H1 (cell line): ENCODE results near the gene TRDMT1. TPM values are rescaled to one million over a fixed set of nuclear protein-coding genes. Genes with fewer than 3 reads are reported as not detected.

ENCODE experiments used
- ATF3 ChIP-seq: IDR thresholded peaks from 2 replicates; pipeline ENCODE4 v1.6.1; 2011; ENCODE audit warnings: low read depth, mild to moderate bottlenecking, low read length; ENCODE audit not compliant: insufficient read depth
- BACH1 ChIP-seq: IDR thresholded peaks from 2 replicates; pipeline ENCODE4 v1.6.1; 2012; ENCODE audit warnings: low read length, improper control_type of control experiment
- CHD1 ChIP-seq: IDR thresholded peaks from 2 replicates; pipeline ENCODE4 v1.6.1; 2012; ENCODE audit warnings: low read depth, low read length, improper control_type of control experiment
- CTCF ChIP-seq, 3 experiments: IDR thresholded peaks; 1 replicate in 2 of 3; 2 replicates in 1 of 3; pipeline versions ENCODE4 v1.5.1 to v1.6.1; 2011; ENCODE audit warnings: low read length in 3 of 3, mild to moderate bottlenecking in 3 of 3, inconsistent platforms in 2 of 3, low read depth in 1 of 3, moderate library complexity in 1 of 3; ENCODE audit not compliant: insufficient read depth in 1 of 3; ENCODE audit errors: control extremely low read depth in 1 of 3
- E2F6 ChIP-seq: IDR thresholded peaks from 2 replicates; pipeline ENCODE4 v1.6.1; 2012; ENCODE audit warnings: inconsistent platforms
- EGR1 ChIP-seq: IDR thresholded peaks from 2 replicates; pipeline ENCODE4 v1.6.1; 2011; ENCODE audit warnings: low read depth, low read length, borderline replicate concordance
- GABPA ChIP-seq: IDR thresholded peaks from 2 replicates; pipeline ENCODE4 v1.6.1; 2011; ENCODE audit warnings: mild to moderate bottlenecking, low read length, moderate library complexity, borderline replicate concordance; ENCODE audit not compliant: insufficient read depth
- GTF2F1 ChIP-seq: IDR thresholded peaks from 2 replicates; pipeline ENCODE4 v1.6.1; 2012; ENCODE audit warnings: low read depth, low read length, improper control_type of control experiment, borderline replicate concordance
- KDM1A ChIP-seq: fragments of 200-600, 300-600 bp; sonication (generic); IDR thresholded peaks from 2 replicates; pipeline ENCODE4 v1.7.1; 2016; ENCODE audit warnings: mild to moderate bottlenecking, low read length, borderline replicate concordance
- KDM4A ChIP-seq: IDR thresholded peaks from one replicate; pipeline ENCODE4 v1.7.1; 2012; ENCODE audit warnings: low read depth, mild to moderate bottlenecking, moderate library complexity, low read length, inconsistent platforms; ENCODE audit not compliant: severe bottlenecking
- NANOG ChIP-seq: IDR thresholded peaks from 2 replicates; pipeline ENCODE4 v1.6.1; 2011; ENCODE audit warnings: low read length, low read depth, mild to moderate bottlenecking, inconsistent platforms; ENCODE audit not compliant: insufficient read depth, poor library complexity, severe bottlenecking
- PHF8 ChIP-seq: fragments of 200-600 bp; sonication (generic); conservative IDR thresholded peaks from 2 replicates; pipeline ENCODE4 v1.7.1; 2012; ENCODE audit warnings: low read depth, mild to moderate bottlenecking, inconsistent platforms, low read length, moderate library complexity
- POLR2AphosphoS5 ChIP-seq: IDR thresholded peaks from 2 replicates; pipeline ENCODE4 v1.6.1; 2011; ENCODE audit warnings: low read depth, low read length
- RAD21 ChIP-seq, 2 experiments: IDR thresholded peaks in 1 of 2; conservative IDR thresholded peaks in 1 of 2; 2 replicates each; pipeline ENCODE4 v1.6.1; 2011; ENCODE audit warnings: low read depth in 2 of 2, low read length in 2 of 2, improper control_type of control experiment in 1 of 2, inconsistent platforms in 1 of 2, mild to moderate bottlenecking in 1 of 2, moderate library complexity in 1 of 2
- RNF2 ChIP-seq: fragments of 200-900, 300-1000 bp; sonication (generic); IDR thresholded peaks from 2 replicates; pipeline ENCODE4 v1.7.1; 2016; ENCODE audit warnings: borderline replicate concordance, low read depth, mild to moderate bottlenecking, antibody characterized with exemption, low read length; ENCODE audit not compliant: poor library complexity, severe bottlenecking; ENCODE audit errors: missing control alignments
- SAP30 ChIP-seq: fragments of 300-600 bp; sonication (generic); IDR thresholded peaks from 2 replicates; pipeline ENCODE4 v1.7.1; 2012; ENCODE audit warnings: low read length, moderate library complexity, mild to moderate bottlenecking, inconsistent platforms; ENCODE audit not compliant: insufficient read depth, insufficient replicate concordance
- SP1 ChIP-seq: IDR thresholded peaks from 2 replicates; pipeline ENCODE4 v1.6.1; 2011; ENCODE audit warnings: low read depth, low read length
- TAF7 ChIP-seq: optimal IDR thresholded peaks from 2 replicates; pipeline ENCODE3; 2011; ENCODE audit warnings: low read depth, mild to moderate bottlenecking, inconsistent platforms, low read length, moderate library complexity, borderline replicate concordance
- TEAD4 ChIP-seq: IDR thresholded peaks from 2 replicates; pipeline ENCODE4 v1.6.1; 2012; ENCODE audit warnings: low read depth, low read length, inconsistent platforms, mixed read lengths
- USF2 ChIP-seq: IDR thresholded peaks from 2 replicates; pipeline ENCODE4 v1.6.1; 2011; ENCODE audit warnings: low read length, improper control_type of control experiment
- polyA plus RNA-seq, 7 experiments: library from polyadenylated mRNA; depleted of rRNA in 3 of 7; stranded (reverse) in 5 of 7; unstranded in 2 of 7; fragments of >200 nt in 5 of 7; fragments of 200-250 nt in 2 of 7; gene quantifications; 1 replicate in 5 of 7; 2 replicates in 1 of 7; 4 replicates in 1 of 7; pipeline versions ENCODE4 v1.2.1 to v1.2.3, GENCODE V29; 2011 to 2013; ENCODE audit warnings: missing spikeins in 2 of 7, mixed read lengths in 2 of 7
- total RNA-seq: library from RNA; stranded (reverse); fragmentation: NEBNext Ultra II Directional; extraction: Animal tissue kit (Norgen Biotek cat#: 25700); gene quantifications from 2 replicates; pipeline ENCODE4 v1.2.1, GENCODE V29; 2021

TRDMT1 gene
- total and polyA plus RNA-seq, 2 of the 8 experiments (the other 6 are each of a cell fraction or from before 2014, with no cell fraction given): 7.4 to 21.4 TPM

- TF ChIP-seq KDM1A (no peak), TEAD4 (no peak), GABPA (no peak), RNF2 (peak; percentile 70), SP1 (peak; percentile 52; the same call in 1 of the 2 replicates), USF2 (no peak), E2F6 (peak; percentile 75; the same call in 1 of the 2 replicates), CHD1 (no peak), BACH1 (no peak), RAD21 (IDR thresholded peaks at IDR 0.05 in 1 of 2, conservative IDR thresholded peaks at IDR 0.05 in 1 of 2; ENCODE audit: low read depth in 2 of 2, low read length in 2 of 2) (no peak), EGR1 (no peak), CTCF (IDR thresholded peaks at IDR 0.05; ENCODE audit: control extremely low read depth in 1 of 3, insufficient read depth in 1 of 3, low read depth in 1 of 3, low read length in 3 of 3) (peak in 1 of 3 experiments; percentile 10; a peak in 1 of 4 replicates), GTF2F1 (no peak), TAF7 (no peak), ATF3 (no peak), PHF8 (no peak), NANOG (no peak), SAP30 (peak; percentile 13), KDM4A (no peak), POLR2AphosphoS5 (no peak)
These were observed 28.2 kb upstream of the TRDMT1 start (continued) for GRCh38 chr10:17229717-17229966.
